Measurements from ENCODE around the gene METTL17.

GRCh38 chr14:20998139-20998538, 8.4 kb downstream of the METTL17 start:
- no peak for TF ChIP-seq POLR2A (IDR thresholded peaks at IDR 0.05)
- no peak for TF ChIP-seq CTCF (IDR thresholded peaks at IDR 0.05)
